Sciatic nerve (tissue), 2 donors: Measurements from ENCODE around the gene ABCA7. TPM values are rescaled to one million over a fixed set of nuclear protein-coding genes. Genes with fewer than 3 reads are reported as not detected.

ENCODE experiments used
- ATAC-seq: fragments of 200-7000 bp; cut with Tn5 transposase; one replicate; pipeline ENCODE4 v1.9.1; 2020; ENCODE audit warnings: mild to moderate bottlenecking, moderate library complexity
- DNase-seq: peaks from one replicate; pipeline ENCODE4 v3.0.0-alpha.2; 2020; ENCODE audit warnings: low spot score
- intact Hi-C: fragments of 100-400 bp; cut with DNase I; formaldehyde crosslinking; loops from one replicate; pipeline ENCODE4 v1.14.2; 2022
- total RNA-seq: library from RNA; stranded (reverse); fragmentation: NEBNext Ultra II Directional; extraction: Animal tissue kit (Norgen Biotek cat#: 25700); gene quantifications from one replicate; pipeline ENCODE4 v1.2.1, GENCODE V29; 2021
- donor health status: DM: no; HTN: no; CAD: no.
- donor health status: DM: no; HTN: no; CAD: no.

Gene ABCA7
- total RNA-seq, 1 donor from 2014 or later, result 17.3 TPM

DNA sequence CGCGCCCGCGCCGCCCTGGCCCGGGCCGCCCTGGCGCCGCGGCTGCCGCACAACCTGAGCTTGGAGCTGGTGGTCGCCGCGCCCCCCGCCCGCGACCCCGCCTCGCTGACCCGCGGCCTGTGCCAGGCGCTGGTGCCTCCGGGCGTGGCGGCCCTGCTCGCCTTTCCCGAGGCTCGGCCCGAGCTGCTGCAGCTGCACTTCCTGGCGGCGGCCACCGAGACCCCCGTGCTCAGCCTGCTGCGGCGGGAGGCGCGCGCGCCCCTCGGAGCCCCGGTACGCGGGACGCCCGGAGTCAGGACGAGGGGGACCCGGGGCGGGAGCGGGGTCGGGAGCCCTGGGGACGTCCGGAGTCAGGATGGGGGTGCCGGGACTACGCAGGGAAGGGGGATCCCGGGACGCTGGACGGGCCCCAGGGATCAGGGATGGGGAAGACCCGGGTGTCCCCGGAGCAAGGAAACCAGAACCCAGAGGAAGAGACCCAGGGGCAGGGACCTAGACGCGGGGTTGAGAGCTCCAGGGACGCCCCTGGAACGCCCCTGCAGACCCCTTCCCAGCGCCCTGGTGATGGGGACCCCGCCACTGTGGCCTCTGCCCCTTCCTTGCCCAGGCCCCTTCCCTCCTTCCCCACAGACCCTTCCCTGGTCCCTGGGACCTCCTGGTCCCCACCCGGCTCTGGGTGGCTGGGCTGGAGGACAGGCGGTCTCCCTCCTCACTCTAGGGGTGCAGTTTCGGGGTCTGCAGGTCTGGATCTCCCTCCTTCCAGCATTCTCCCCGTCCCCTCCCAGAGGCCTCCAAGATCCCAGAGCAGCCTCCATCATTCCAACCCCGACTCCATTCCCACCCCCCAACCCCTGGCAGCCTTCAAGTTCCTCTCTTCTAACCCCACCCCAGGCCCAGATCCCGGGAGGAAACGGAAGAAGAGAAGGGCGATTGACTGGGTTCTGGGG, 39.0 kb upstream of the ABCA7 start:
- ATAC-seq (no peak), DNase-seq (no peak)
- intact Hi-C loops, result loop anchor here (1.0 kb wide), 1 partner anchor 220 kb away; no protein-coding TSS in a partner anchor

DNA sequence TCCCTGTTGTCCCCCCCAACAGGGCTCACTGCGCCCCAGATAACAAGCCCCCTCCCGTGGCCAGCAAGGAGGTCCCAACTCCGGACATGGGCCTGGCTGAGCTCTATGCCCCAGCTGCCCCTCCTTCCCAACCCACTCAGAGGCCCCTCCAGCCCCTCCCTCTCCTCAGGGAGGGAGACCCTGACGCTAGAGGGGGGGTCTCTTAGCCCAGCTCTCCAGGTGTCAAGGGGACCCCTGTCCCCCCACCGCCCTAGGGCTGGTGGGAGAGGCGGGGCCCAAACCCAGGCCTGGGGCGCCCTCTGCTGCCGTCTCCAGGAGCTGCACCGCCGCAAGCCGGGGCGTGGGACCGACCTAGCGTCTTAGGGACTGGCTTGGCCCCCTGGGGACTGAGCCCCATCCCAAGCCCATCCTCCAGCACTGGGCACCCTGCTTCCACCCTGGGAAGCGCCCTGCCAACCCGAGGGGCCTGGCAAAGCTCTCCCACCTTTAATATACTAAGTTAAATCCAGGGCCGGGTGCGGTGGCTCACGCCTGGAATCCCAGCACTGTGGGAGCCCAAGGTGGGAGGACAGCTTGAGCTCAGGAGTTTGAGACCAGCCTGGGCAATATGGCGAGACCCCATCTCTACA, 38.3 kb upstream of the ABCA7 start:
- ATAC-seq (peak; percentile 70), DNase-seq (peak; percentile 81)
- intact Hi-C loops, result no loop called here

- intact Hi-C loops, result no loop called here
- no peak for DNase-seq
- no peak for ATAC-seq
These were observed 37.3 kb upstream of the ABCA7 start for GRCh38 chr19:1002600-1002999.

DNA sequence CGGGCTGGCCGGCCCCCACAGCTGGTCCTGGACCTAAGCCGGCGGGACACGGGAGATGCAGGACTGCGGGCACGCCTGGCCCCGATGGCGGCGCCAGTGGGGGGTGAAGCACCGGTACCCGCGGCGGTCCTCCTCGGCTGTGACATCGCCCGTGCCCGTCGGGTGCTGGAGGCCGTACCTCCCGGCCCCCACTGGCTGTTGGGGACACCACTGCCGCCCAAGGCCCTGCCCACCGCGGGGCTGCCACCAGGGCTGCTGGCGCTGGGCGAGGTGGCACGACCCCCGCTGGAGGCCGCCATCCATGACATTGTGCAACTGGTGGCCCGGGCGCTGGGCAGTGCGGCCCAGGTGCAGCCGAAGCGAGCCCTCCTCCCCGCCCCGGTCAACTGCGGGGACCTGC, 36.6 kb upstream of the ABCA7 start:
- DNase-seq, result no peak
- intact Hi-C loops, result no loop called here
- ATAC-seq, result no peak

DNA sequence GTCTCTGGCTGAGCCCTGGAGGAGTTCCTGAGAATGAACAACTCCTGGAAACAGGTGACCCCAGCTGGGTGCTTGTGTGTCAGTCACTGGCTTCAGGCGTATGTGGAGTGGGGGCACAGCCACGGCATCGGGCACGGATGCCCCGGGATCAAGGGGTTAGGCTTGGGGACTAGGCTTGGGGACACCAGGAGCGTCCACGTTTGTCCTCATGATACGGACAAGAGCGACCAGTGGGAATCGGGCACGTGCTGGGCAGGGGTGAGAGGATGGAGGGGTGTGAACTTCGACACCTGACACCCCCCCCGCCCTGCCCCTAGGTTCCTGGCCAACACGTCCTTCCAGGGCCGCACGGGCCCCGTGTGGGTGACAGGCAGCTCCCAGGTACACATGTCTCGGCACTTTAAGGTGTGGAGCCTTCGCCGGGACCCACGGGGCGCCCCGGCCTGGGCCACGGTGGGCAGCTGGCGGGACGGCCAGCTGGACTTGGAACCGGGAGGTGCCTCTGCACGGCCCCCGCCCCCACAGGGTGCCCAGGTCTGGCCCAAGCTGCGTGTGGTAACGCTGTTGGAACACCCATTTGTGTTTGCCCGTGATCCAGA, 35.6 kb upstream of the ABCA7 start:
- ATAC-seq, result no peak
- no peak for DNase-seq
- intact Hi-C loops, result no loop called here

- ATAC-seq, result no peak
- intact Hi-C loops, result no loop called here
- DNase-seq, result no peak
These were observed 34.9 kb upstream of the ABCA7 start for GRCh38 chr19:1004803-1005664.

DNA sequence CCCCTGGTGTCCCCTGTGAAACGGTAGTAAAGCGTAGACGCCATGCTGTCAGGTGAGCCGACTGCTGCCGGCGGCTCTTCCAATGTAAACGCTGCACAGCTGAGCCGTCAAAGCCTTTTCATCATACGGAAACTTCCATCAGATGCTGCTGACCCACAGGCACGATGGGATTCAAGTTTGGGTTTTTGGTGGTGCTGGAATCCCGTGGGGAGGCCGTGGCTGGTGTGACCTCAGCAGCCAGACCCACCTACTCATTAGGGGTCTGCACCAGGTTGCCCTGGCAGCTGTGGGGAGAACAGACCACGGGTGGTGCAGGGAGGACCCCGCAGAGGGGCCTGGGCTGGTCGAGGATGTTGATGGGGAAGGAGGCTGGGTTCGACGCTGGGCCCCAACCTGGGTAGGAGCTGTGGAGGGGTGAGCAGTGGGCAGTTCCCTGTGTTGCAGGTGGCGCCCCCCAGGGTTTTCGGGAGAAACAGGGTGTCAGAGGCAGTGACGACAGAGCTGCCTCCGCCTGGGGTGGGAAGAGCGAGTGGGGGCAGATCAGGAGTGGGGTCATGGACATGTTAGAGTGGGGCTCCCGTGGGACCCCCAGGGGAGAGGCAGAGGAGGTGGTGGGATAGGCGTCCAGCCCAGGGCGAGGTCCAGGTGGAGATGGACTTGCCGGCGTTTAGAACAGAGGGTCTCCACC, 33.1 kb upstream of the ABCA7 start:
- intact Hi-C loops, result no loop called here
- DNase-seq (no peak), ATAC-seq (no peak)

- intact Hi-C loops, result no loop called here
- DNase-seq (no peak), ATAC-seq (no peak)
These were observed 32.3 kb upstream of the ABCA7 start for GRCh38 chr19:1007399-1008251.

DNA sequence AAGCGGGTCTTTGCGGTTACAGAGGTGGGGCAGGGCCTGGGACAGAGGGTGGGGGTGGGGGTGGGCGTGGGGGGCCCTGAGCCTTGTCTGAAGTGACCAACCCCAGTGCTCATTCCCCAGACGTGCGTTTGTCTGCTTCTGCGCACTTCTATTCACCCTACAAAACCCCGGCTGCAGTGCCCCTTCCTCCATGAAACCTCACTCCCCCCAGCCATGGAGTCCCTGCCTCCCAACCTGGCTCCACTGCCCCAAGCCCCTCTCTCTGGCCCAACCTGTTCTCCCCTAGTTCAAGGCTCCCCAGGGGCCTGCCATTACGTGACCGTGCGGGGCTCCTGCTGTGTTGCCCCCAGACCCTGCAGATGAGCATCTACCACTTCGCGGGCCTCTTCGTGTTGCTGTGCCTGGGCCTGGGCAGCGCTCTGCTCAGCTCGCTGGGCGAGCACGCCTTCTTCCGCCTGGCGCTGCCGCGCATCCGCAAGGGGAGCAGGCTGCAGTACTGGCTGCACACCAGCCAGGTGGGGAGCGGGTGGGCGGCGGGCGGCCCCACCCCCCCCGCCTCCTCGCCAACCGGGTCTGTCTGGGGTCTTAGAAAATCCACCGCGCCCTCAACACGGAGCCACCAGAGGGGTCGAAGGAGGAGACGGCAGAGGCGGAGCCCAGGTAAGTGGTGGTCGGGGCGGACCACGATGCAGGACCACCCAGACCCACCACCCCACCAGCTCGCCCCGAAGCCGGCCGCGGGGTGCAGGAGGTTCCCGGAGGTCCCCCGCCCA, 31.5 kb upstream of the ABCA7 start:
- intact Hi-C loops, result no loop called here
- DNase-seq (no peak), ATAC-seq (no peak)

DNA sequence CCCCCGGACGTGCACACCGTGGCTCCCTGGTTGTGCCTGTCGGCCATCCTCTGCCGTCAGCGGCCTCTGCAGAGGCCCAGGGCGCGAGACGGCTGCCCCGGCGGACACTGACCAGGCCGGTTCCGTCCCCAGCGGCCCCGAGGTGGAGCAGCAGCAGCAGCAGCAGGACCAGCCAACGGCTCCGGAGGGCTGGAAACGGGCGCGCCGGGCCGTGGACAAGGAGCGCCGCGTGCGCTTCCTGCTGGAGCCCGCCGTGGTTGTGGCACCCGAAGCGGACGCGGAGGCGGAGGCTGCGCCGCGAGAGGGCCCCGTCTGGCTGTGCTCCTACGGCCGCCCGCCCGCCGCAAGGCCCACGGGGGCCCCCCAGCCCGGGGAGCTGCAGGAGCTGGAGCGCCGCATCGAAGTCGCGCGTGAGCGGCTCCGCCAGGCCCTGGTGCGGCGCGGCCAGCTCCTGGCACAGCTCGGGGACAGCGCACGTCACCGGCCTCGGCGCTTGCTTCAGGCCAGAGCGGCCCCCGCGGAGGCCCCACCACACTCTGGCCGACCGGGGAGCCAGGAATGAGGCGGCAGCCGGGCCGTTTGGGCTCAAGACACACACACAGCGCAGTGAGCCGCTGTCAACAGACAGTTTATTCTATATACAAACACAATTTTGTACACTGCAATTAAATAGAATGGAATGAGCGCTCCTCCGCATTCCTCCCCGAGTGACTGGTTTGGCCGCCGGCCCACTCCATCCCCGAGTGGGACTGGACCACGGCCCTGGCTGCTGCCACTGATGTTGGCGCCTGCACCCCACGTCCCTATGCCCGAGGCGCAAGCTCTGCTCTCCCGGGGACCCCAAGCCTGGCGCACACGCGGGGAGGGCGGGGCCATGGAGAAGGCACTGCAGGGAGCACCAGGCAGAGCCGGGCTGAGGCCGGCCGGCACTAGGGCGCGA, 30.6 kb upstream of the ABCA7 start:
- ATAC-seq, result no peak
- no peak for DNase-seq
- intact Hi-C loops, result no loop called here

GRCh38 chr19:1009981-1010538, 29.8 kb upstream of the ABCA7 start:
- intact Hi-C loops, result no loop called here
- ATAC-seq (no peak), DNase-seq (no peak)

DNA sequence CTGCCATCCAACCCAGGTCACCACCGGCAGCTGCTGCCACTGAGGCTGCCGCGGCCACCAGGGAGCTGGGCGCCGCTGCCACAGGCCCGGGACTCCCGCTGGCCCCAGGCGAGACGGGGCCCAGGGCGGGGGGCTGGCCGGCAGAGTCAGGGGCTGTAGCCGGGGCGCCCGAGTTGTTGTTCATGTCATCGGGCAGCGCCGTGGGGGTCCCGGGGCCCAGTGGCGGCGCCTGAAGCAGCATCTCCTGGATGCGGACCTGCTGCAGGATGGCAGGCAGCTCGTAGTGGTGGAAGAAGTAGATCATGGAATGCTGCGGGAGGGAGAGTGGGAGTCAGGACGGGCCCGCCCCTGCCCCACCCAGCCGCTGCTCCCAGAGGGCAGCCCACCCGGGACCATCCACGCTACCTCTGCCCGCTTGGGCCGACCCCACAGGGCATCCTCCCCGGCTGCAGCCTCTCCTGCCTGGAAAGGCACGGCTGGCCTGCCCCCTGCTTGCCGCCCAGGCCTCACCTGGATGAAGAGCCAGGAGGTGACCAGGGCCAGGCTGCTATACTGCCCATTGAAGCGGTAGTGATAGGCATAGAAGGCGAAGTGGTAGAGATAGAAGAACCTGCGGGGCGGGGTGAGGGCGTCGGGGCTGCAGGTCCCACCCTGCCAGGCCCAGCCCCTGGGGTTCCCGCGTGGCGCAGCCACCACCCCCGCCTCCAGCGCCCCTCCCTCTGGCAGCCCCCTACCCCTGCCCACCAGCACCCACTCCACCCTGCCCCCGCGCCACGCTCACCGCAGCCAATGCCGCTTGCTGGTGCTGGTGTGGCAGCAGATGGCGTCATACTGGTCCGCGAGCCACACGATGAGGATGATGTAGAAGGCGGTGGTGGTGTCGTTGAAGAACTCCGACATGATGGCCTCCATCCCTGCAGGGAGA, 29.1 kb upstream of the ABCA7 start:
- DNase-seq (no peak), ATAC-seq (no peak)
- intact Hi-C loops, result no loop called here

DNA sequence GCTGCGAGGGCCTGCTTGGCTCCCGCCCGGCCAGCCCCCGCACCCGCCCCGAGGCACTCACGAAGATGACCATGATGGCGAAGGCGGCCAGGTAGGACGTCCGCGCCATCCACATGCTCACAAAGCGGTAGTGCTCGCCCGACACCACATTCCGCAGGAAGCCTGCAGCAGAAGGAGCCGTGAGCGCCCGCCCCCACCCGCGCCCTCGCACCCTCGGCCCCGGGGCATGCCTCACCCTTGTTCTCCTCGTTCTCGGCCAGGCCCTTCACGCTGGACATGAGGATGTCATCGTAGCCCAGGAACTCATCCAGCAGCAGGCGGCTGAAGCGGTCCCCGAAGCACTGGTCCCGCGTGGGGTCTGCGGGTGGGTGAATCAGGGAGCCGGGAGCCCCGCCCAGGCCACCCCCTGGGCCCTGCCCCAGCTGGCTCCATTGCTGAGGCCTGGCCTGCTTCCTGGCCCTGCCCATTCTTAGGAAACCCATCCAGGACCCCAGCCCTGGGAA, 28.0 kb upstream of the ABCA7 start:
- no peak for ATAC-seq
- intact Hi-C loops, result no loop called here
- DNase-seq, result no peak

GRCh38 chr19:1012334-1012733, 27.6 kb upstream of the ABCA7 start:
- intact Hi-C loops, result no loop called here
- no peak for ATAC-seq
- no peak for DNase-seq
